Measurements from ENCODE around the gene CACNG5.

Gene CACNG5

GRCh38 chr17:66925811-66926500, 91.0 kb downstream of the CACNG5 start:
- Histone ChIP-seq H3K4me2 (ENCODE audit: insufficient read depth, low read length) (no peak overlapping the region), H3K4me1 (ENCODE audit: insufficient read depth, low read length) (no peaks in the 10 kb centered on the region), H3K36me3 (ENCODE audit: insufficient read depth, low read length) (no peaks in the 10 kb centered on the region), H3K9ac (ENCODE audit: low read depth, low read length) (no peak overlapping the region), H2AFZ (ENCODE audit: low read depth, low read length) (no peak overlapping the region), H3K79me2 (ENCODE audit: insufficient read depth, low read length) (no peaks in the 10 kb centered on the region), H3K27ac (ENCODE audit: low read length) (no peak overlapping the region), H3K4me3 (ENCODE audit: low read depth in 1 of 2, low read length in 2 of 2) (no peak overlapping the region), H3K27me3 (ENCODE audit: insufficient read depth, low read length, poor library complexity) (peaks cover 8% of the 10 kb centered on the region), H4K20me1 (ENCODE audit: insufficient read depth, low read length) (no peaks in the 10 kb centered on the region), H3K9me3 (ENCODE audit: insufficient read depth, low read length, severe bottlenecking) (no peaks in the 10 kb centered on the region)
- DNase-seq (no peak), ATAC-seq (ENCODE audit: insufficient read depth, low read depth) (no peak)
- TF ChIP-seq EZH2 (IDR thresholded peaks at IDR 0.05; ENCODE audit: borderline replicate concordance, low read depth, low read length, severe bottlenecking): no peak
- TF ChIP-seq CTCF (IDR thresholded peaks at IDR 0.05; ENCODE audit: borderline replicate concordance, extremely low read depth, low read length, poor library complexity, severe bottlenecking): no peak

GRCh38 chr17:66928949-66929348, 94.0 kb downstream of the CACNG5 start:
- H3K9me3 ChIP-seq (ENCODE audit: insufficient read depth, low read length, severe bottlenecking): no peaks in the 10 kb centered on the region
- no peak overlapping the region for H2AFZ ChIP-seq (ENCODE audit: low read depth, low read length)
- ATAC-seq (ENCODE audit: insufficient read depth, low read depth) (no peak), DNase-seq (no peak)
- H3K9ac ChIP-seq (ENCODE audit: low read depth, low read length): no peak overlapping the region
- no peaks in the 10 kb centered on the region for H3K36me3 ChIP-seq (ENCODE audit: insufficient read depth, low read length)
- H3K79me2 ChIP-seq (ENCODE audit: insufficient read depth, low read length): no peaks in the 10 kb centered on the region
- no peak for TF ChIP-seq CTCF (IDR thresholded peaks at IDR 0.05; ENCODE audit: borderline replicate concordance, extremely low read depth, low read length, poor library complexity, severe bottlenecking)
- no peak for TF ChIP-seq EZH2 (IDR thresholded peaks at IDR 0.05; ENCODE audit: borderline replicate concordance, low read depth, low read length, severe bottlenecking)
- H3K27me3 ChIP-seq (ENCODE audit: insufficient read depth, low read length, poor library complexity): peaks cover 8% of the 10 kb centered on the region
- no peak overlapping the region for H3K27ac ChIP-seq (ENCODE audit: low read length)
- H3K4me1 ChIP-seq (ENCODE audit: insufficient read depth, low read length): no peaks in the 10 kb centered on the region
- no peak overlapping the region for H3K4me2 ChIP-seq (ENCODE audit: insufficient read depth, low read length)
- H3K4me3 ChIP-seq (ENCODE audit: low read depth in 1 of 2, low read length in 2 of 2): no peak overlapping the region
- H4K20me1 ChIP-seq (ENCODE audit: insufficient read depth, low read length): no peaks in the 10 kb centered on the region

GRCh38 chr17:66929591-66929990, 94.7 kb downstream of the CACNG5 start:
- no peaks in the 10 kb centered on the region for H3K9me3 ChIP-seq (ENCODE audit: insufficient read depth, low read length, severe bottlenecking)
- no peak overlapping the region for H3K27ac ChIP-seq (ENCODE audit: low read length)
- no peaks in the 10 kb centered on the region for H4K20me1 ChIP-seq (ENCODE audit: insufficient read depth, low read length)

More at GRCh38 chr17:66929591-66929990, 94.7 kb downstream of the CACNG5 start:
- TF ChIP-seq EZH2 (IDR thresholded peaks at IDR 0.05; ENCODE audit: borderline replicate concordance, low read depth, low read length, severe bottlenecking): no peak
- no peak for TF ChIP-seq CTCF (IDR thresholded peaks at IDR 0.05; ENCODE audit: borderline replicate concordance, extremely low read depth, low read length, poor library complexity, severe bottlenecking)
- Histone ChIP-seq H3K9ac (ENCODE audit: low read depth, low read length) (no peak overlapping the region), H3K36me3 (ENCODE audit: insufficient read depth, low read length) (no peaks in the 10 kb centered on the region), H3K4me3 (ENCODE audit: low read depth in 1 of 2, low read length in 2 of 2) (no peak overlapping the region), H3K4me1 (ENCODE audit: insufficient read depth, low read length) (no peaks in the 10 kb centered on the region), H3K79me2 (ENCODE audit: insufficient read depth, low read length) (no peaks in the 10 kb centered on the region), H3K4me2 (ENCODE audit: insufficient read depth, low read length) (no peak overlapping the region), H3K27me3 (ENCODE audit: insufficient read depth, low read length, poor library complexity) (peaks cover 8% of the 10 kb centered on the region), H2AFZ (ENCODE audit: low read depth, low read length) (no peak overlapping the region)
- ATAC-seq (ENCODE audit: insufficient read depth, low read depth) (no peak), DNase-seq (no peak)
